ENCODE data around the gene MYO15B.

Gene MYO15B

DNA sequence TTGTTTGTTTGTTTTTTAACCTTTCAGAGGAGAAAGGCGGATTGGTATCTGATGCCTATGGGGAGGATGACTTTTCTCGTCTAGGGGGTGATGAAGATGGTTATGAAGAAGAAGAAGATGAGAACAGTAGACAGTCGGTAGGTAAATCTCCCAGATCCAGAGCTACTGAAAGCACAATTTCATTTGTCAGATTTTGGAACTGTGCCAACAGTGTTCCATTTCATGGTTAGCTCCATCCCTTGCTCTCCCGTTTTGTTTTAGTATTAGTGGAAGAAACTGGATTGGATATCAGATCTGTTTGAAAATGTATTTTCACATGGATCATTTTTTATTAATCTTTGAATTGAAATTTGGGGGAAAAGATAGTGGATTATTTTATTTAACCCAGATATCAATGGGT lies 80.9 kb downstream of the MYO15B start:
- peak overlapping the region; percentile 87 for H3K4me3 ChIP-seq (replicated peaks; ENCODE audit: low read depth, low read length)
- DNase-seq (ENCODE audit: low read depth) = no peak
- TF ChIP-seq, protein P1, sequence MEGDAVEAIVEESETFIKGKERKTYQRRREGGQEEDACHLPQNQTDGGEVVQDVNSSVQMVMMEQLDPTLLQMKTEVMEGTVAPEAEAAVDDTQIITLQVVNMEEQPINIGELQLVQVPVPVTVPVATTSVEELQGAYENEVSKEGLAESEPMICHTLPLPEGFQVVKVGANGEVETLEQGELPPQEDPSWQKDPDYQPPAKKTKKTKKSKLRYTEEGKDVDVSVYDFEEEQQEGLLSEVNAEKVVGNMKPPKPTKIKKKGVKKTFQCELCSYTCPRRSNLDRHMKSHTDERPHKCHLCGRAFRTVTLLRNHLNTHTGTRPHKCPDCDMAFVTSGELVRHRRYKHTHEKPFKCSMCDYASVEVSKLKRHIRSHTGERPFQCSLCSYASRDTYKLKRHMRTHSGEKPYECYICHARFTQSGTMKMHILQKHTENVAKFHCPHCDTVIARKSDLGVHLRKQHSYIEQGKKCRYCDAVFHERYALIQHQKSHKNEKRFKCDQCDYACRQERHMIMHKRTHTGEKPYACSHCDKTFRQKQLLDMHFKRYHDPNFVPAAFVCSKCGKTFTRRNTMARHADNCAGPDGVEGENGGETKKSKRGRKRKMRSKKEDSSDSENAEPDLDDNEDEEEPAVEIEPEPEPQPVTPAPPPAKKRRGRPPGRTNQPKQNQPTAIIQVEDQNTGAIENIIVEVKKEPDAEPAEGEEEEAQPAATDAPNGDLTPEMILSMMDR (IDR thresholded peaks at IDR 0.05; ENCODE audit: low read length, missing control alignments) = no peak

DNA sequence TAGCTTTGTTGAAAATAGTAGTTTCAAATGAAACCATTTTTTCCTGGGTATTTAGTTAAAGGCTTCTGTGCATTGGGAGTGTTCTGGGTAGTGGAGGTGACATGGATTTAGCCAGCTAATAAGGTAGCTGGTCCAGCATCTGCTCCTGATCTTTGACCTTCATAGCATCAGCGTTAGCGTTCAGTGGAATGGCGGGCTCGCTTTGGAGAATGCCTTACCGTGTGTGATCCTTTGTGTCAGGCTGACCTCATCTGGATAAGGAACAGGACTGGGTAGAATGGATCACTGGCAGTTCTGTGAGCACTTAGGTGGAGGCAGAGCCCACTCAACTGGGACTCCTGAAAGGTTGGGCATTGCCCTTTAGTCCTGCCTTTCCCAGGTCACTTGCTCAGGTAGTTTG lies 83.3 kb downstream of the MYO15B start:
- no peak overlapping the region for H3K4me3 ChIP-seq (replicated peaks; ENCODE audit: low read depth, low read length)
- TF ChIP-seq, protein P1 (IDR thresholded peaks at IDR 0.05; ENCODE audit: low read length, missing control alignments) = no peak
- DNase-seq (ENCODE audit: low read depth) = no peak

DNA sequence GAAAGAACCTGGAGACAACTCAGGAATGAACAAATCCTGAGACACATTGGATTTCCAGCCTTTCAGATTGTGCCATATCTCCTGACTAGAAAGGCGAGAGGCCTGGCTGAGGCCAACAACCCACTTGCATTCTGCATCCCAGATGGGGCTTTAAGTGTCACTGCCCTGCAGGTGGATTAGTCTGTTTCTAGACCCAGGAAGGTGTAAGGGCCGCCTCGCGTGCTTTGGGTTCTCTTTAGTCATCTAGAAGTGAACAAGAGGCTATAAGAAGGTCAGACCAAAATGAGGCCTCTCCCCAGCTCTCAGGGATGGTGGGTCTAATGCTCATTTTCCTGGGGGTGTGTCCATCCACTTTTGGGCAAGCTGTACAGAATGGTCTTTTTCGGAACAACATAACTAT lies 84.4 kb downstream of the MYO15B start:
- H3K4me3 ChIP-seq (replicated peaks; ENCODE audit: low read depth, low read length) = no peak overlapping the region
- TF ChIP-seq, protein P1 (IDR thresholded peaks at IDR 0.05; ENCODE audit: low read length, missing control alignments) = no peak
- DNase-seq (ENCODE audit: low read depth) = no peak

DNA sequence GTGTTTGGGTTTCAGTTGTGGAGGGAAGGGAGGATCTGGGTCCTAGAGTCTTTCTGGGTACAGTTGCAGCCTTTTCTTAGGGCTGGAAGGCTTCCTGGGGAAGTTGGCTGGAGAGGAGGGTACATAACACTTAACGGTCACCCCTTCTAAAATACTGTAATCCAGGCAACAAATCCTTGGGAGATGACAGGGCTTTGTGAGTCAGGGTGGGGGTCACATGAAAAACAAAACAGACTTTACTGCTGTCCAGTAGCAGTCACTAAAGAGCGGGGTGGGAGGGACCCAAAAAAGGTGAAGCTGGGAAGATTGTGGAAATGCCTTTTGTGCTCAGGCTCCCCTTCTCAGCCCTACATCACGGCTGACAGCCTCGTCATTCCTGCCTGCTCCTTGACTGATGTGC lies 85.9 kb downstream of the MYO15B start:
- TF ChIP-seq, protein P1 (IDR thresholded peaks at IDR 0.05; ENCODE audit: low read length, missing control alignments) = no peak
- no peak for DNase-seq (ENCODE audit: low read depth)
- H3K4me3 ChIP-seq (replicated peaks; ENCODE audit: low read depth, low read length) = no peak overlapping the region

All from fibroblast of pulmonary artery (primary cell).